H1 (cell line): ENCODE data around the gene TBC1D22A. TPM values are rescaled to one million over a fixed set of nuclear protein-coding genes. Genes with fewer than 3 reads are reported as not detected.

Source experiments
- CBX5 ChIP-seq: fragments of 300-800, 300-1000 bp; sonication (generic); IDR thresholded peaks from 2 replicates; pipeline ENCODE4 v1.7.1; 2016; ENCODE audit warnings: antibody characterized with exemption, low read length, low read depth
- USF2 ChIP-seq: IDR thresholded peaks from 2 replicates; pipeline ENCODE4 v1.6.1; 2011; ENCODE audit warnings: low read length, improper control_type of control experiment
- YY1 ChIP-seq: IDR thresholded peaks from 2 replicates; pipeline ENCODE4 v1.6.1; 2011; ENCODE audit warnings: low read depth, mild to moderate bottlenecking, low read length
- polyA plus RNA-seq, 7 experiments: library from polyadenylated mRNA; depleted of rRNA in 3 of 7; stranded (reverse) in 5 of 7; unstranded in 2 of 7; fragments of >200 nt in 5 of 7; fragments of 200-250 nt in 2 of 7; gene quantifications; 1 replicate in 5 of 7; 2 replicates in 1 of 7; 4 replicates in 1 of 7; pipeline versions ENCODE4 v1.2.1 to v1.2.3, GENCODE V29; 2011 to 2013; ENCODE audit warnings: missing spikeins in 2 of 7, mixed read lengths in 2 of 7
- total RNA-seq: library from RNA; stranded (reverse); fragmentation: NEBNext Ultra II Directional; extraction: Animal tissue kit (Norgen Biotek cat#: 25700); gene quantifications from 2 replicates; pipeline ENCODE4 v1.2.1, GENCODE V29; 2021

Gene TBC1D22A
- total and polyA plus RNA-seq, 2 of the 8 experiments (the other 6 are each of a cell fraction or from before 2014, with no cell fraction given), result 11.9 to 18.4 TPM

GRCh38 chr22:47056776-47057470 lies 294.5 kb downstream of the TBC1D22A start (continued):
- TF ChIP-seq CBX5, result no peak
- no peak for TF ChIP-seq YY1
- no peak for TF ChIP-seq USF2
- TF ChIP-seq, all 59 proteins: peak for 0
